ENCODE measurements around the gene NDUFA7. TPM values are rescaled to one million over a fixed set of nuclear protein-coding genes. Genes with fewer than 3 reads are reported as not detected.
A peak's percentile ranks its signal among the peaks of the same experiment; 100 is the strongest.
"Not testable (repeated sequence)": the region's sequence is repeated elsewhere in the genome, so short reads cannot be mapped to it uniquely, and the experiment has no call there.

The NDUFA7 gene
- total RNA-seq, 1 donor from 2014 or later = 77.9 TPM

GRCh38 chr19:8323781-8324185 lies 2.6 kb upstream of the NDUFA7 start:
- no peak for TF ChIP-seq CTCF (conservative IDR thresholded peaks at IDR 0.05; ENCODE audit: low read depth, low read length)
- DNase-seq (ENCODE audit: low read depth) = no peak
- no peak overlapping the region for H3K4me3 ChIP-seq (ENCODE audit: low read depth, low read length)

GRCh38 chr19:8322638-8322997 lies 1.4 kb upstream of the NDUFA7 start:
- TF ChIP-seq CTCF (conservative IDR thresholded peaks at IDR 0.05; ENCODE audit: low read depth, low read length) = no peak
- no peak for DNase-seq (ENCODE audit: low read depth)
- H3K4me3 ChIP-seq (ENCODE audit: low read depth, low read length) = peak overlapping the region; percentile 94

DNA sequence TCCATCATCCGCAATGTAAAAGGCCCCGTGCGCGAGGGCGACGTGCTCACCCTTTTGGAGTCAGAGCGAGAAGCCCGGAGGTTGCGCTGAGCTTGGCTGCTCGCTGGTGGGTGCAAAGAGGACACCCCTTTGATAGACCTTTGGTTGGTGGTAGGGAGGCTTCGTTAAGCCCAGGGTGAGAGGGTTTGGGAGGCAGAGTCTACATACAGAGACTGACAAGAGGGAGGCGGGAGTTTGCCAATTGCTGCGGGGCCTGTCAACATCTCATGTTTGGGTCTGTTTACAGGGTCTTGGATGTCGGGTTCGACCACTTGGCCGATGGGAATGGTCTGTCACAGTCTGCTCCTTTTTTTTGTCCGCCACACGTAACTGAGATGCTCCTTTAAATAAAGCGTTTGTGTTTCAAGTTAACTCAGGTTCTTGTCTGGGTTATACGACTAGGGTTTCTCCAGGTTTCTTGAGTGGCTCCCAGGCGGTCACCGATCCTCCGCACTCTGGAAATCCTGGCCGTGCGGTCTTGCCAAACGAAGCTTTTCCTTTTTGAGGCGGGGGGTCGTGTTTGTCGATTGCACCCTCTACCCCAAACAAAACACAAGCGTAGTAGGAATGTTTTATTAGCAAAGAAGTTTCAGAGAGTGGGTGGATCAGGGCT lies 937 bp upstream of the NDUFA7 start:
- peak overlapping the region; percentile 94 for H3K4me3 ChIP-seq (ENCODE audit: low read depth, low read length)
- no peak for TF ChIP-seq CTCF (conservative IDR thresholded peaks at IDR 0.05; ENCODE audit: low read depth, low read length)
- no peak for DNase-seq (ENCODE audit: low read depth)

DNA sequence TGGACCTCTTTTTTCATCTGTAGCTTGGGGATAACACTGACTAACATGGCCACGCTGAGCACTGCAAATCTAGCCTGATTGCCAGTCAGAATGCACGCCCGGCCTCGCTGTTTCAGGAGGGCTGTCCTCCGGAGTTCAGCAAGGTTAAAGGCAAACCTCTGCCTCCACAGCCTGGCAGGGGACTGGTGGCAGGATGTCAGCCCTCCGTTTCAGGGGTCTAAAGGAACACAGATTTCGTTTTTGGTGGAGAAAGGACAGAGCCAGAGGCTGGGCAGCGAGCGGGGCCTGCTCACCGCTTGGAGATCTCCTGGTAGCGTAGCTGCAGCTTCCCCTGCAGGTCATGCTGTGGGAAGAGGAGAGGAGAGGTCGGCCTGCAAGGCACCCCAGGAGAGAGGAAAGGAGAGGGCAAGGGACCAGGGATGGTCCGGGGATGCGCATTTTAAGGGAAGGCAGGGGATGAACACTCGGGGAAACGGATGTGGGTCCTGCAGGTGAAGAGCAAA lies 560 bp downstream of the NDUFA7 start:
- DNase-seq (ENCODE audit: low read depth) = no peak
- peak overlapping the region; percentile 94 for H3K4me3 ChIP-seq (ENCODE audit: low read depth, low read length)
- no peak for TF ChIP-seq CTCF (conservative IDR thresholded peaks at IDR 0.05; ENCODE audit: low read depth, low read length)

DNA sequence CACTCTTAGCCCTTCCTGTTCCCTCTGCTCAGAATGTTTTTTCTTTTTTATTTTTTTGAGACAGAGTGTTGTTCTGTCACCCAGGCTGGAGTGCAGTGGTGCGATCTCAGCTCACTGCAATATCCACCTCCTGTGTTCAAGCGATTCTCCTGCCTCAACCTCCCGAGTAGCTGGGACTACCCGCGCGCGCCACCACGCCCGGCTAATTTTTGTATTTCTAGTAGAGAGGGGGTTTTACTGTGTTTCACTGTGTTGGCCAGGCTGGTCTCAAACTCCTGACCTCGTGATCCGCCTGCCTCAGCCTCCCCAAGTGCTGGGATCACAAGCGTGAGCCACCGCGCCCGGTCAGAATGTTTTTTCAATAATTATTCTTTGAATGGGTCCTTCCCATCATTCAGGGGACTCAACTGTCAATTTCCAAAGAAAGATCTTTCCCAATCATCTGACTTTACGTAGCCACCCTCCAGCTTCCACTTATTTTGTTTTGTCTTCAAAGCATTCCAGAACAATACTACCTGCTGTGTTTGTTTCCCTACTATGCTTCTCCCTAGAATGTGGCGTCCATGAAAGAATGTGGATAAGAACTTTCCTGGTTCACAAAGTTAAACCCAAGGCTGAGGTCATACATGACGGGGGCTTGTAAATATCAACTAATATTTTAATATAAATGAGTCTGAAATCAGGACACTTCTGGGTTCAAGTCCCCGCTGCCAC lies 1.2 kb downstream of the NDUFA7 start:
- H3K4me3 ChIP-seq (ENCODE audit: low read depth, low read length) = peak overlapping the region; percentile 94
- no peak for TF ChIP-seq CTCF (conservative IDR thresholded peaks at IDR 0.05; ENCODE audit: low read depth, low read length)
- no peak for DNase-seq (ENCODE audit: low read depth)

GRCh38 chr19:8318835-8319234 lies 2.3 kb downstream of the NDUFA7 start:
- H3K4me3 ChIP-seq (ENCODE audit: low read depth, low read length); DNase-seq (ENCODE audit: low read depth): not testable (repeated sequence)

GRCh38 chr19:8316351-8317125 lies 4.6 kb downstream of the NDUFA7 start:
- TF ChIP-seq CTCF (conservative IDR thresholded peaks at IDR 0.05; ENCODE audit: low read depth, low read length) = no peak
- H3K4me3 ChIP-seq (ENCODE audit: low read depth, low read length) = no peak overlapping the region
- no peak for DNase-seq (ENCODE audit: low read depth)

DNA sequence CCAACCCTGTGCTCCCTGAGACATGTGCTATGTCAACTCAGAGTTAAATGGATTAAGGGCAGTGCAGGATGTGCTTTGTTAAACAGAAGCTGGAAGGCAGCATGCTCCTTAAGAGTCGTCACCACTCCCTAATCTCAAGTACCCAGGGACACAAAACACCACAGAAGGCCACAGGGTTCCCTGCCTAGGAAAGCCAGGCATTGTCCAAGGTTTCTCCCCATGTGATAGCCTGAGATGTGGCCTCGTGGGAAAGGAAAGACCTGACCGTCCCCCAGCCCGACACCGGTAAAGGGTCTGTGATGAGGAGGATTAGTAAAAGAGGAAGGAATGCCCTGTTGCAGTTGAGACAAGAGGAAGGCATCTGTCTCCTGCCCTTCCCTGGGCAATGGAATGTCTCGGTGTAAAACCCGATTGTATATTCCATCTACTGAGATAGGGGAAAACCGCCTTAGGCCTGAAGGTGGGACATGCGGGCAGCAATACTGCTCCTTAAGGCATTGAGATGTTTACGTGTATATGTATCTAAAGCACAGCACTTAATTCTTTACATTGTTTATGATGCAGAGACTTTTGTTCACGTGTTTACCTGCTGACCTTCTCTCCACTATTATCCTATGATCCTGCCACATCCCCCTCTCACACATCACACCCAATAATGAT lies 6.1 kb downstream of the NDUFA7 start:
- not testable (repeated sequence) for DNase-seq (ENCODE audit: low read depth); H3K4me3 ChIP-seq (ENCODE audit: low read depth, low read length)
